Measurements from ENCODE around the gene RBFOX1. TPM values are rescaled to one million over a fixed set of nuclear protein-coding genes. Genes with fewer than 3 reads are reported as not detected.

Gene RBFOX1
- total RNA-seq, 1 experiment from 2014 or later: not detected

DNA sequence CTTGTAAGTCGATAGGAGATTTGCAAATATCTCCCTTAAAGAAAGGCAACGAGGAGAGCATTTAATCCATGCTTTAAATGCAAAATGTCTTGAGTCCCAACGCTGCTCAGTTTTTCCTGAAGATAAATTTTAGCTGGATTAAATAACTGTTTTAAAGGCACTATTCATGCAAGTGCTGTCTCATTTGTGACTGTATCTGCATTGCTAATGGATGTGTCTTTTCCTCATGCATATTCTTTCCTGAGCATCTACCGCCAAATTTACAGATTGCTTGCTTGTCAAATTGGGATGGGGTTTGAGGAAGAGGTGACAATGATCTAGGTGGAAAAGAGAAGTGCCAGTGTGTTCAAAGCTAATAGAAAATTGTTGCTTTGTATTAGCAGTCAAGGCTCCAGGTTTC is 106.9 kb downstream of the RBFOX1 start:
- no peak for DNase-seq
- H3K9ac ChIP-seq (ENCODE audit: low read length): no peak overlapping the region
- no peaks in the 10 kb centered on the region for H3K9me2 ChIP-seq (replicated peaks; ENCODE audit: low read length)
- ChIA-PET POLR2A (ENCODE audit: unreplicated experiment) (no interaction called here), CTCF (no interaction called here)
- no peak overlapping the region for H3K4me3 ChIP-seq (ENCODE audit: low read length)
- H4K20me1 ChIP-seq (ENCODE audit: low read length): no peaks in the 10 kb centered on the region
- H3F3A ChIP-seq (ENCODE audit: low read length, unreplicated experiment): no peaks in the 10 kb centered on the region
- no peak for TF ChIP-seq CTCF (conservative IDR thresholded peaks at IDR 0.05; ENCODE audit: low read depth, low read length)
- TF ChIP-seq EZH2phosphoT487 (IDR thresholded peaks at IDR 0.05; ENCODE audit: borderline replicate concordance, low read length): no peak
- TF ChIP-seq EZH2 (IDR thresholded peaks at IDR 0.05; ENCODE audit: low read length, unreplicated experiment): no peak
- H3K36me3 ChIP-seq (ENCODE audit: low read depth, low read length): no peaks in the 10 kb centered on the region
- intact Hi-C loops (cut with micrococcal nuclease): no loop called here
- H3K4me2 ChIP-seq (ENCODE audit: low read length): no peak overlapping the region
- no peaks in the 10 kb centered on the region for H3K4me1 ChIP-seq (ENCODE audit: insufficient read depth, low read length)
- ATAC-seq: no peak
- no peaks in the 10 kb centered on the region for H3K27me3 ChIP-seq (ENCODE audit: low read length)
- no TSS peak for BruUV-seq (replicated peaks)
- no peaks in the 10 kb centered on the region for H3K79me2 ChIP-seq (ENCODE audit: low read length)
- no peak overlapping the region for H2AFZ ChIP-seq (ENCODE audit: low read length)
- no peak overlapping the region for H3K27ac ChIP-seq (ENCODE audit: low read length)
- H3K9me3 ChIP-seq (ENCODE audit: low read length): no peaks in the 10 kb centered on the region

- Histone ChIP-seq H3K4me1 (ENCODE audit: insufficient read depth, low read length) (no peaks in the 10 kb centered on the region), H3K4me2 (ENCODE audit: low read length) (no peak overlapping the region), H3K4me3 (ENCODE audit: low read length) (no peak overlapping the region), H3K27me3 (ENCODE audit: low read length) (no peaks in the 10 kb centered on the region), H3K9ac (ENCODE audit: low read length) (no peak overlapping the region), H2AFZ (ENCODE audit: low read length) (no peak overlapping the region), H3K9me2 (replicated peaks; ENCODE audit: low read length) (no peaks in the 10 kb centered on the region), H3F3A (ENCODE audit: low read length, unreplicated experiment) (no peaks in the 10 kb centered on the region), H3K36me3 (ENCODE audit: low read depth, low read length) (no peaks in the 10 kb centered on the region), H3K79me2 (ENCODE audit: low read length) (no peaks in the 10 kb centered on the region), H3K9me3 (ENCODE audit: low read length) (no peaks in the 10 kb centered on the region), H3K27ac (ENCODE audit: low read length) (no peak overlapping the region), H4K20me1 (ENCODE audit: low read length) (no peaks in the 10 kb centered on the region)
- no TSS peak for BruUV-seq (replicated peaks)
- no peak for TF ChIP-seq EZH2 (IDR thresholded peaks at IDR 0.05; ENCODE audit: low read length, unreplicated experiment)
- DNase-seq (no peak), ATAC-seq (no peak)
- ChIA-PET CTCF (no interaction called here), POLR2A (ENCODE audit: unreplicated experiment) (no interaction called here)
- intact Hi-C loops (cut with micrococcal nuclease): no loop called here
Measured at GRCh38 chr16:7440886-7441400, 108.3 kb downstream of the RBFOX1 start.

DNA sequence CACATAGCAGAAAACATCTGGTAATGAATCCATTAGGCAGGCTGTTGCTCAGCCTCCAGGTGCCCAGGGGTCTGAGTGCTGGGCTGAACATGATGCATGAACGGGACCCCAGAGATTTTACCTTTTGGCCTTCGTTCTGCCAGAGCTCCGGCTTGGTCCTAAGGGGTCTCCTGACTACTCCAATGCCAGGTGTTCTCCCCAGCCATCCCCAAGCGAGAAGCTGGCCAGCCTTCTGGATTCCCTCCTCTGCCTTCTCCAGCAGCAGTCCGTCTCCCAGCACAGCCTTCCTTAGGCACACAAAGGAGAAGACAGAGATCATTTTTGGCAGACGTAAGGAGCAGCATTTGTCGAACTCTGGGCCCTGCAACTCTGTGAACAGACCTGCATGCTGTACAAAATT is 109.4 kb downstream of the RBFOX1 start:
- intact Hi-C loops (cut with micrococcal nuclease): no loop called here
- H4K20me1 ChIP-seq (ENCODE audit: low read length): no peaks in the 10 kb centered on the region
- ChIA-PET POLR2A (ENCODE audit: unreplicated experiment) (no interaction called here), CTCF (no interaction called here)
- H3K27ac ChIP-seq (ENCODE audit: low read length): no peak overlapping the region
- no peak overlapping the region for H3K4me2 ChIP-seq (ENCODE audit: low read length)
- no peaks in the 10 kb centered on the region for H3K9me2 ChIP-seq (replicated peaks; ENCODE audit: low read length)
- no peaks in the 10 kb centered on the region for H3K79me2 ChIP-seq (ENCODE audit: low read length)
- no peaks in the 10 kb centered on the region for H3K36me3 ChIP-seq (ENCODE audit: low read depth, low read length)
- no peak overlapping the region for H2AFZ ChIP-seq (ENCODE audit: low read length)
- H3F3A ChIP-seq (ENCODE audit: low read length, unreplicated experiment): no peaks in the 10 kb centered on the region
- no peaks in the 10 kb centered on the region for H3K27me3 ChIP-seq (ENCODE audit: low read length)
- BruUV-seq (replicated peaks): no TSS peak
- no peak for DNase-seq
- ATAC-seq: no peak
- TF ChIP-seq CTCF (conservative IDR thresholded peaks at IDR 0.05; ENCODE audit: low read depth, low read length): no peak
- no peak for TF ChIP-seq EZH2 (IDR thresholded peaks at IDR 0.05; ENCODE audit: low read length, unreplicated experiment)
- no peak for TF ChIP-seq EZH2phosphoT487 (IDR thresholded peaks at IDR 0.05; ENCODE audit: borderline replicate concordance, low read length)
- no peaks in the 10 kb centered on the region for H3K9me3 ChIP-seq (ENCODE audit: low read length)
- no peak overlapping the region for H3K4me3 ChIP-seq (ENCODE audit: low read length)
- H3K4me1 ChIP-seq (ENCODE audit: insufficient read depth, low read length): no peaks in the 10 kb centered on the region
- no peak overlapping the region for H3K9ac ChIP-seq (ENCODE audit: low read length)

Measured in PC-3 (cell line).